ENCODE data around the gene DNMT3A.
A peak's percentile ranks its signal among the peaks of the same experiment; 100 is the strongest.
"Not testable (repeated sequence)": the region's sequence is repeated elsewhere in the genome, so short reads cannot be mapped to it uniquely, and the experiment has no call there.

Gene DNMT3A

GRCh38 chr2:25230198-25230947 lies 111.4 kb downstream of the DNMT3A start:
- DNase-seq = no peak

DNA sequence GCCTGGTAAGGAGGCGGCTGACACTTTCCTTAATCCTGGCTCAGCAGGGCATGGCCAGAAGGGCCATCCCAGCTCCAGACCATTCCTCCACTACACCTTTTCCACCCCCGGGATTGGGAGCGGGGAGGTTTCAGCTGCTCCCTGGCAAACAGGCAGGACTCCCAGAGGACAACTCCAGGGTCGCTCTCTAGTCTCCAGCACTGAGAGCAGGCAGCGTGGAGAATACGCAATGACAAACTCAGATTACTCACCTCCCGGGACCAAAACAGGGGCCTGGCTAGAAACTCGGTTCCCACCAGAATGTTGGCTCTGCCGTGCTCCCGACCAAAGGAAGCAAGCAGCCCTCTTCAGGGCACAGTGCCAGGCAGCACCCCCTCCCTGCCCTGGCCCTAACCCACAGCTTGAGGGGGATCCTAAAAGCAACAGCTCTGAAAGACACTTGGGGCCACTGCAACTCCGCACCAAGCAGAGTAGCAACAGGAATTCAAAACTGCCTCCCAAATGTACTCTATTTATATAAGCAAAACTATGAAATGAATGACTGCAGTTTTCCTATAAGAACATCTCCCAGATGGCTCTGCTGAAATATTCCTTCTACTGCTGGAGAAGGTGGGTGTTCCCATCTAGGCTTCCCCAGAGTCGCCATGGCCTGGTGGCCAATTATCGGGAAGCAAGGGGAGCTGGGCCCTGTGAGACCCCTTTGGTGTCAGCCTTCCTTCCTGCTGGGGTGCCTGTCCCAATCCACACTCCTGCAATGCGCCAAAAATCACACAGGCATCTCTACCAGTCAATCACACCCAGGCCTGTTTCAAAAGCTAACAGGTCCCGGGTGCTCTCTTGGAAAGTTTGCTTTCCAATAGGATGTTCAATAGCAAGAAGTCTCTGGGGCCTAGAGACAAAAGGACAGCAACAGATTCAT lies 112.2 kb downstream of the DNMT3A start:
- no peak for DNase-seq

- peak in 1 of 2 donors; percentile 34 for DNase-seq
These were observed 112.9 kb downstream of the DNMT3A start for GRCh38 chr2:25228848-25229278.

DNA sequence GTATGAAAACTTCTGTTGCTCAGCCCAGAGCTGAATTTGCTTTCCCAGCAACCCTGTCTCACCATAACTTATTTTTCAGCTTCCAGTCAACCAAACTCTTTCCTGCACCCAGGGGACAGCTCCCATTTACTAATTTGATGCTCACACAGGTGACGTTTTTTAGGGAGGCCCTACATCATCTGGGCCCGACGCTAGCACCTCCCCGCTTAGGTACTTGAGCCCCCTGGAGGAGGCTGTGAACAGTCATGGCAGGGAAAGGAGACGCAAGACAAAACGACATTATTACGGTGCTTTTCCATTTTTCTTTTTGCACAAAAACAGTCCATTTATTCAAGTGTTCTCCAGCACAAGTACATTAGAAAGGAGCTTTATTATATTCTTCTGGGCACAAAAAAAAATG lies 114.1 kb downstream of the DNMT3A start:
- DNase-seq = no peak

DNA sequence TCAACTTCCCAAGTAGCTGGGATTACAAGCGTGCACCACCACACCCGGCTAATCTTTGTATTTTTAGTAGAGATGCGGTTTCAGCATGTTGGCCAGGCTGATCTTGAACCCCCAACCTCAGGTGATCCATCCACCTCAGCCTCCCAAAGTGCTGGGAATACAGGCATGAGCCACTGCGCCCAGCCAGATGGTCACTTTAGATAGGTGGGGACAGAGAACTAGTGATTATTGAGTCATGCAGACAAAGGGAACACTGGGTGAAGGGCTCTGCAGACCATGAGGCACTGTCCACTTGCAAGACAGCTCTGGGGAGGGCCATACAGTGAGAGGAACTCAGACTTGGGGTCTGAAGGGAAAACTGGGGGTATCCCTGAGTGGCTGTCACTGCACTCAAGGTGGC lies 114.9 kb downstream of the DNMT3A start:
- DNase-seq = no peak

DNA sequence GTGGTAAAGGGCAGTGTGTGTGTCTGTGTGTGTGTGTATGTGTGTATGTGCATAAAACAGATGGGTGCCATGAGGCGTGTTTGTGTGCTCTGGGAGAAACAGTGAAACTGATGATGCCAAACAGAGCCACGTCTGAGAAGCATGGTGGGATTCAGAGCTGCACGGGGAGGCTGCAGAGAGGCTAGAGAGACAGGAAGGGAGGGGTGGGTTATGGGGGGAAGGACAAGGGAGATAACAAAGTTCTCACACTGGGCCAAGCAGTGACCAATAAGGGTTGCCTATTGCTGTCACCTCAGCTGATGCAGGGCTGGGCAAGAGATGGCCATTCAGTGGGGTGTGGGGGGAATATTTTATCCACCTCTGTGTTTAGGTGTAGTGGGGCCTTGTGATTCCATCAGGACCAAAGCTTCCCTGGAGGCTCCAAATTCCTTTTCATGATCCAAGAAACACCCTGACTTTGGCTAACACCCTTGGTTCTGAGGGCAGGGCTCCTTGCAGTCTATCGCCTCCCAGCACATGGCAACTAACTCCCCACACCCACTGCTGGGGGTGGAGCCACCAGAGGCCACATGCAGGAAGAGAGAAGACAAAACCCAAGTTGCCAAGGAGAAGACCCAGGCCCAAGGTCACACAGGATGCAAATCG lies 119.1 kb downstream of the DNMT3A start:
- no peak for DNase-seq

DNA sequence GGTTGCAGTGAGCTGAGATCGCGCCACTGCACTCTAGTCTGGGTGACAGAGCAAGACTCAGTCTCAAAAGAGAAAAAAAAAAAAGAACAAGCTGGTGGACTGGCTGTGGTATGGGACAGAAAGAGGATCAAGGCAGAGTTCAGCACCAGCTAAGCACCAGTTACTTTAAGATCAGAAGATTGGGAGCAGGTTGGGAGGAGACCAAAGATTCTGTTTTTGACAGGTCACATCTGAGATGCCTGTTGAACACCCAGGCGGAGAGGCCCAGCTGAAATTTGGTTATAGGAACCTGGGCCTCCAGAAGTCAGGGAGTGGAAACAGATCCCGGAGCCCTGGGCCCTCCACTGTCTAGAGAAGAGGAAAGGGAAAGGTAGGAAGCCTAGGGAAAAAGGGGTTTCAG lies 120.1 kb downstream of the DNMT3A start:
- DNase-seq = no peak

- no peak for DNase-seq
These were observed 121.4 kb downstream of the DNMT3A start for GRCh38 chr2:25220313-25220712.

- DNase-seq = no peak
These were observed 122.1 kb downstream of the DNMT3A start for GRCh38 chr2:25219621-25220020.

GRCh38 chr2:25218100-25218499 lies 123.6 kb downstream of the DNMT3A start:
- no peak for DNase-seq

GRCh38 chr2:25215948-25216679 lies 125.6 kb downstream of the DNMT3A start:
- peak; percentile 84 to 90 for DNase-seq

GRCh38 chr2:25215232-25215631 lies 126.5 kb downstream of the DNMT3A start:
- DNase-seq = no peak

DNA sequence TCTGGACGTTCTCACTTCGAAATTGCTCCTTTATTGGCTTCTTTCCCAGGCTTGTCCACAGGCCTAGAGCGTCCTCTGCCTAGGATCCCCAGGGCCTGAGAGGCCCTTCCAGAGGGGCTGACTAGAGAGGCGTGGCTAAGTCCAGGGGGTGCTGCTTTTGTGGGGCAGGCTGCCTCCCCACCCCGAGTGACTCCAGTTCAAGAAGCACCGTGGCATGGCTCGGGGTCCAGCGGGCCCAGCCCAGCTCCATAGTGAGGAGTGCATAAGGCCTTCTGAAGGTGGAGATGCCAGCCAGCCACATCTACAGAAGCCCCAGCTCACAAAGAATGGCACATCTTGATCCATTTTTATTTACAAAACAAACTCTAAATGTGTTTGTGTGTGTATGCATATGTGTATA lies 128.5 kb downstream of the DNMT3A start:
- DNase-seq = no peak

GRCh38 chr2:25210923-25211322 lies 130.8 kb downstream of the DNMT3A start:
- DNase-seq = not testable (repeated sequence)

- no peak for DNase-seq
These were observed 134.6 kb downstream of the DNMT3A start for GRCh38 chr2:25207078-25207545.

DNA sequence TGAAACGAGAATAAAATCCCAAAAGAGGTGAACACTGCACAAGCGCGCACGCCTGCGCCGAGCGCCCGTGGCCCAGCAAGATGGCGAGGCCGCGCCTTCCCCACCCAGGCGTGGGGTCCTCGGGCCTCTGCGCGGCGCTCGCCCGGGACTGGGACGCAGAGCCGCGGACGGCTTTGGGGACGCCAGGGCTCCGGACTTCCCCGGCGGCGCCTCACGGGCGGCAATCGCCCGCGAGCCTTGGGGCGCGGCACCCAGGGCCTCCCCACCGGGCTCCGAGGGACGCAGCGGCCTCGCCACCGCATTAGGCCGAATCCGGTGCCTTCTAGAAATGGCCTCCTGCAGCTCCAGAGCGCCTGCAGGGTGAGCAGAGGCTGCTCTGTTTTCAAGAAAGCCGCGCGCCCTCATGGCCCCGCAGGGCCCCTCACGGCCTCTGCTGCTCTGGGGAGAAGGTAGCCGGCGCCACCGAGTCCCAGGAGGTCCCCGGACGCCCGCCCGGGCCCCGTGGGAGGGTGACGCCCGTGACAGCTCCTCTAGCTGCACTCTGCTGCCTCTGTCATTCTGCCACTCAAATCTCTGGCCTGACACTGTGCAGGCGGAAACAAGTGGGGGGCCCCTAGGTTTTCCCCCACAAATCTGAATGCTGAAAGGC lies 137.4 kb downstream of the DNMT3A start:
- DNase-seq = no peak

DNA sequence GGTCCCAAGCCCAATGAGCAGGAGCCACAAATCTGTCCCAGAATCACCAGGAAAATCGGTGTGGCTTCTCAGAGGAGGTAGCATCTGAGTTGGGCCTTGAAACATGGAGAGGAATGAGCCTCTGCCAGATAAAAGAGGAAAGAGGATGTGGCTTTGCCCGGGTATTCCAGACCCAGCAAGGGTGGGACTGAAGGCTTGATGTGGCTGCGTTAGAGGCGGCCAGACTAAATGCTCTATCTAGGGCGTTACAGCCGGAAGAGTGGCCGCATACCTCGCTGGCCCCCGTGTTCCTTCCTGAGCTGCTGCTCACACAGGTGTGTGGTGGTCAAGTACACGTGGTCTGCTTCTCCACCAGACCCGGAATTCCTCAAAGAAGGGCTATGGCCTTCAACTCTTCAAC lies 139.4 kb downstream of the DNMT3A start:
- DNase-seq = no peak

GRCh38 chr2:25201794-25202193 lies 139.9 kb downstream of the DNMT3A start:
- DNase-seq = no peak

DNA sequence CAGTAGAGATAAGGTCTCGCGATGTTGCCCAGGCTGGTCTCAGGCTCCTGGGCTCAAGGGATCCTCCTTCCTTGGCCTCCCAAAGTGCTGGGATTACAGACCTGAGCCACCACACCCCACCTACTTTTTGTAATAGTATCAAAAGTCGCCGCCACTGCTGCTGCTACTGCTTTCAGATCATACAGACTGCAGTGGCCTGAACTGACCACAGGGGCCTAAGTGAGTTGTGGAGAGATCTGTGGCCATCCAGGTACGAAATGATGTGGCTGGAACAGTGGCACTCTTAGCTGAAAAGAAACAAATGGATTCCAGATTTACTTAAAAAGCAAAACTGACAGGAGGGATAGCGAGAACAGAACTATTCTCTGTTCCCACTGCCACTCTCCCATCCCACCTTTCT lies 140.5 kb downstream of the DNMT3A start:
- no peak for DNase-seq

GRCh38 chr2:25198576-25198975 lies 143.1 kb downstream of the DNMT3A start:
- DNase-seq = no peak

DNA sequence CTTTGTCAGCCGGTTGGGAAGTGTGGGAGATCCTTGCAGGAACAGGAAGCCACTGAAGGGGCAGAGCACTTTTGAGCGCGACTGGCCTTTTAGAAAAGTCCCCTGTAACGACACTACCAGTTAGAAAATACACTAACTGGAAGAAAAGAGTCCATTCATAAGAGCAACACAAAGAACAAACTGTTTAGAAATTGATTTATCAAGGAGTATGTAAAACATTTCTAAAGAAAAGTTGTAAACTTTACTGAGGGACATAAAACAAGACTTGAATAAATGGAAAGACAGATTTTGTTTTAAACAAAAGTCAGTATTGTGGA lies 143.6 kb downstream of the DNMT3A start:
- DNase-seq = no peak
